Fibroblast of gingiva (primary cell): ENCODE measurements around the gene TUT4.

Source experiments
- DNase-seq: peaks from one replicate; pipeline ENCODE4 v3.0.0-alpha.2; 2011; ENCODE audit warnings: low read depth

The TUT4 gene

GRCh38 chr1:52574594-52574993 lies 21.7 kb upstream of the TUT4 start:
- DNase-seq, result peak; percentile 86

DNA sequence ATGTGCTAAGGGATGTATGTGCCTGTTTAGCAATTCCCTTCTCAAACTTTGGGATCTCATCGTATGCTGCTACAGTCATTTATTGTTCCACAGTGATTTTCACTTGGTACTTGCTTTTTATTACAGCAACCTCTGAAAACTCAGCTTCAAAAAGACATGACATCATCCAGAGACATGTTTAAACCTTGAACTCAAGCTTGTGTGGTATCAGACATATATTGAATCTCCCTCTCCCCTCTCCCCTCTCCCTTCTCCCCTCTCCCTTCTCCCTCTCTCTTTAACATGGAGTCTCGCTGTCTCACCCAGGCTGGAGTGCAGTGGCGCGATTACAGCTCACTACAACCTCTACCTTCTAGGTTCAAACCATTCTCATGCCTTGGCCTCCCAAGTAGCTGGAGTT lies 19.5 kb upstream of the TUT4 start:
- no peak for DNase-seq

DNA sequence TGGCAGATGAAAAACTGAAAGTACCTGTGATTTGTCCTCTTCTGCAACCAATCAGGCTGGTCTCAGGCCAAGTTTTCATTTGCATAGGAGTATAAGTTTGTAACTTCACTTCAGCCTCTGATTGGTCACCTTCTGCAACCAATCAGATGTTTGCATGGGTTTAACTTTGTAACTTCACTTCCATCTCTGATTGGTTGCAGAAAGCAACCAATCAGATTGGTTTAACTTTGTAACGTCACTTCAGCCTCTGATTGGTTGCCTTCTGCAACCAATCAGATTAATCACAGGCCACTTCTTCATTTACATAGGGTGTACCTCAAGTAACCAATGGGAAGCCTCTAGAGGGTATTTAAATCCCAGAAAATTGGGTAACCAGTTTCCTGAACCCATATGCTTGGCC lies 18.9 kb upstream of the TUT4 start:
- peak; percentile 65 for DNase-seq

DNA sequence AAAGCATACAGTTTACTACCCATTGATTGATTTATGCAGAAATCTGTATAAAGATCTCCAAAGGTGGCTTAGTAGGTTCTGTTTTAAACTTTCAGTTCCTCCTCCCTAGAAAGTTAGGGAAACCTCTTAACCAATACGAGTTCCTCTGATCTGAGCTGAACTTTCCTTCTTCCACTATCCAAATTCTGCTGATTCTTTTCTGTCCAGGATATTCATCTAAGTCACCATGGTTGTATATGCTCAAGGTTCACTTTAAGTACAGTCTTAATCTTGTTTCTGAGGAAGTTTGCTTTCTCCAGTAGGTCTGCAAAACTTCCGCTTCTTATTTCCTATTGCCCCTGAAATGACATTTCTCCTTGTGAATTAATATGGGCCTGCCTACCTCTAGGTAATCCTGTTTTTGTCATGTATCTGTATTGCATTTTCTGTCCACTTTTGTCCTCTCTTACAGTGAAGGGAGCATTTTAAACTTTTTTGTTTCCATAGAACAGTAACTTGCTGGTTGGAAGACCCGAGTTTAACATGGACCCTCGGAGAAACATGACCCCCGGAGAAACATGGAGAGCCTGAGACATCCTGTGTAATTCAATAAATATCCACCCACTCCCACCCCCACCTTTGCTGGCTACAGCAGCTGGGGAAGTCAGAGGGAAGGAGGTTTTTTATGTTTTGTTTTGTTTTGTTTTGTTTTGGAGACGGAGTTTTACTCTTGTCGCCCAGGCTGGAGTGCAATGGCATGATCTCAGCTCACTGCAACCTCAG lies 16.7 kb upstream of the TUT4 start:
- no peak for DNase-seq

- DNase-seq, result no peak
These were observed 15.1 kb upstream of the TUT4 start for GRCh38 chr1:52567943-52568342.

DNA sequence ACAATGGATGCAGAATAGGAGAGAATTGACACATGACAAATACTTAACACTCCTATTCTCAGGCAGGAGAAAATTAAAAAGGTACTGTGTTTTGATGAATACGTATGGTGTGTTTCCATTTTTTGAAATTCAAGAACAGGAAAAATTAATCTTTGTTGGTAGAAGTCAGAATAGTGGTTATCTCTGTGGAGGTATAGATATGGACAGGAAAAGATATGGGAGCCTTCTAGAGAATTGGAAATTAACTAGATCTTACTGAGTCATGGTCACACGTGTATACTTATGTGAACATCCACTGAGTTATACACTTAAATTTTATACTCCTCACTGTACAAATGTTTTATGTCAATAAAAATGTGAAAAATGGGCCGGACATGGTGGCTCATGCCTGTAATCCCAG lies 9.9 kb upstream of the TUT4 start:
- DNase-seq, result no peak

- DNase-seq, result no peak
These were observed 7.0 kb upstream of the TUT4 start for GRCh38 chr1:52559875-52560274.

DNA sequence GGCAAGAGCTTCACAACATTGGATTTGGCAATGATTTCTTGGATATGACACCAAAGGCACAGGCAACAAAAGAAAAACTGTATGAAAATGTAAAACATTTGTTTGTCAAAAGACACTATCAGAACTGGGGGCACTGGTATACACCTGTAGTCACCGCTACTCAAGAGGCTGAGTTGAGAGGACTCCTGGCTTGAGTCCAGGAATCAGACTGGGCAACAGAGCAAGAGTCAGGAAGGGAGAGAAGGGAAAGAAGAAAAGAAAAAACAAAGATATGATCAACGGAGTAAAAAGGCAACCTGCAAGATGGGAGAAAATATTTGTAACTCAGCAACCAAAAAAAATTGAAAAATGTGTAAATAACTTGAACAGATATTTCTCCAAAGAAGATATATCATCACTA lies 6.0 kb upstream of the TUT4 start:
- DNase-seq, result no peak

DNA sequence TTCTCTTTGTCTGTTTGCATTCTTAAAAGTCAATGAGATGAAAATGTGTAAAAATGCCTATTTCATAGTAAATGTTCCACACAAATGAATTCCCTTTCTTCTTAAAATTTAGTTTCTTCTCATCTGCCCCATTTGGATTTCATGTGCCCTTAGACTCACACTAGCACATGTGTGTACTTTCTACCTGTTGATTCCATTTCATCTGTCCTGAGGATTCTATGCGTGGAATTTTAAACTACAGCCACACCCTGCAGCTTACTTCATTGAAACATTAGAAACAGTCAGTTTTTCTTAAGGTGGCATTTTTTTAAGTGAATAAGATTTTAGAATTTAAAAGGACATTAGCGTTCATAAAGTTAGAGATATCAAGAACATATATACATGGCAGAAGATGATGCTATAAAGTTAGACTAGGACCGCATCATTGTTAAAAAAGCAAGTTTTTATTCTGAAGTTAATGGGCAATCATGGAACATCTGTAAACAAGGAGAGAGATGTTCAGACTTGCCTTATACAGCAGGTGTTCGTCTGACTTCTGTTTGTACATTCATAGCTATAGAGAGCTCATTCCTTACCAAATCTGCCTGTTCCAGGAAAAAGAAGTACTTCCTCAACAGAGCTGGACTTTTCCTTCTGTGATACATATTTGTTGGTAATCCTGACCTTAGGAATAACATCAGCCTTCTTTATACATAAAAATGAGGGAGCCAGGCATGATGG lies 3.9 kb upstream of the TUT4 start:
- DNase-seq, result no peak

DNA sequence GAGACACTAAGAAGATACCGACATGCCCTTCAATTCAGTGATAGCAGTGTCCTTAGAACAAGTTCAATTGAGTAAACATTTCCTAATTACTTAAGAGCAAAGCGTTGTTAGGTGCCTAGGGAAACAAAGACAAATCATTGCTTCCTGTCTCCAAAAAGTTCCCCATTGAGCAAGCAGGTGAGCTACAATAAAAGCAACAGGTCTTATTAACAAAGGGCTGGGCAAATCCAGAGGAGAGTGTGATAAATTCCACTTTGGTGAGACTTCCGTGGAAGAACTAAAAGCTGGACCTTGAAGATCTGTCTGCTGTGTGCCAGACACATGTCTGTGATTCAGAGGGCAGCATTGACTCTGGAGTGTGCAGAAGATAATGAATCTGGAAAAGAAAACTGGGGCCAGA lies 1.9 kb upstream of the TUT4 start:
- DNase-seq, result no peak

- DNase-seq, result no peak
These were observed 1.4 kb upstream of the TUT4 start for GRCh38 chr1:52554267-52554640.

DNA sequence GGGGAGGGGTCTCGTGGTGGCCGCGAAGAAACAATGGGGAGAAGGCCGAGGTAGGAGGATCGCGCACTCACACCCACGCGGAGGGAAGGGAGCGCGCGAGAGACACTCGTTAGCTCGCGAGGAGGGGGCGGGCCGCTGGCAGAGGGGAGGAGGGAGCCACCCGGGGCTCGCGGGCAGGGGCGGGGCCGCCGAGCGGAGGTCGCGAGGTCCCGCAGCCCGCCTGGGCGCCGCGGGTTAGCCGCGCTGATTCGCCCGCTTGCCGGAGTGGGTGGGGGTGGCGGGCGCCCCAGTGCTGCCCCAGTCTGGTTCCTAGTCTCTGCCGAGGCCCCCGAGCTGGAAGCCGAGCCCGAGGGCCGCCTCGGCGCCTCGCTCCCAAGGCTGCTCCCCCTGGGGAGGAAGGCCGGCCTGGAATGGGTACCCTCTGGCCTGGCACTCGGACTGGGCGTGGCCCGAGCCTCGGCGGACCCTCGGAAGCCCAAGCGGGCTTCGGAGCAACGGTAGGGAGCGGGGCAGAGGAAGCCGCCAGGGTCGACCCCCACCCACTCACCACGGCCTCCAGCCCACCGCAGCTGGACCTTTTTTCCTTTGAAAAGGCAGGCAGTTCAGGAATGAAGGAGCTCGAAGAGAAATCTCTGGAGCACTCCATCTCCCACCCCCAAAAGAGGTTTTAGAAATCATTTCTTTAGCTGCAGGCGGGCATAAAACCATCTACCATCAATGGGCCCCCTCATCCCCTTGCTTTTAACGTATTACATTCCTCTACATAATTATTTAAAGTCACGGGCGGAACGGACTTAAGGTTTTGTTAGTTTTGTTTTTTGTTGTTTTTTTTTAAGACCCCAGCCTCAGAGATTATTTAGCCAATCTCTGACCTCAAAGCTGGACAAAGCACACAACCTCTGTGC lies 722 bp upstream of the TUT4 start:
- DNase-seq, result peak; percentile 83

DNA sequence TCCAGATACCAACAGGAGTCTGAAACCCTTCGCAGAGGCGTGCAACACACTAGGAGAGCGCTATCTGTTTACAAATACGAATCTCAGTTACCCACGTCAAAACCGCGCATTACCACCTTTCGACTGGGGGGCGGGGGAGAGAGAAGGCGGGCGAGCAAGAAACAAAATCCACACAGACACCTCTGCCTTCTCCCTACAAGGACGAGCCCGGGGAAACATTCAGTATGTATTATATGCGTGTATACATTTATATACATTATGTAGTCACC lies 722 bp downstream of the TUT4 start:
- peak; percentile 61 for DNase-seq

DNA sequence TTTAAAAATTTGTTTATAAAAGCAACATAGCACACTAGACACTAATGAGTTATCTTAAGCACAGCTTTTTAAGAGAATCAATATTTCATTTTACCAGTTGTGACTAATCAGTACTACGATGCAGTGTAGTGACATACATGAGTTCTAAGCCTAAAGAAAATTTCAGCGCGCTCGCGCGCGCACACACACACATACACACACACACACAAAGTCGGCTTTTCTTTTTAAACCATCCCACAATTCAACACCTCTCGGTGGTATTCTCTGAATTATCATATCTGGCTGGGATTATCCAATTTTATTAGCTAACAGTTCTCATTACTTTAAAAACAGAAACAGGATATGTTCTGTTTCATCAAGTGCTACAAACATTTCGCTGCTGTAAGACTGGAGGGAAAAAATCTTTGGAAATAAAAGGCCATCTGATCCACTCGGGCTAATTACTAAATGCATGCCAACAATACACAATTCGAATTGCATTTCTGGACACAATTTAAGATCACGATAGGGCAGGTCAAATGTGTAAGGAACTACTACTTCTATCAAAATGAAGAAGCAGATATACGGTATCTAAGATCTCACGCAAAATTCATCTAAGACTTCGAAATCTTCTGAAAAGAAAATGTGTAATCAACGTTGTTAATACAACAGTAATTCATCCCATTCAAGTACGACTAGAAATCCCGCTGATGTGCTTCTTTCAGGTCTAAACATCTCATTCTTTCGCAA lies 1.2 kb downstream of the TUT4 start:
- peak; percentile 21 for DNase-seq

- DNase-seq, result no peak
These were observed 2.4 kb downstream of the TUT4 start for GRCh38 chr1:52550447-52550846.

DNA sequence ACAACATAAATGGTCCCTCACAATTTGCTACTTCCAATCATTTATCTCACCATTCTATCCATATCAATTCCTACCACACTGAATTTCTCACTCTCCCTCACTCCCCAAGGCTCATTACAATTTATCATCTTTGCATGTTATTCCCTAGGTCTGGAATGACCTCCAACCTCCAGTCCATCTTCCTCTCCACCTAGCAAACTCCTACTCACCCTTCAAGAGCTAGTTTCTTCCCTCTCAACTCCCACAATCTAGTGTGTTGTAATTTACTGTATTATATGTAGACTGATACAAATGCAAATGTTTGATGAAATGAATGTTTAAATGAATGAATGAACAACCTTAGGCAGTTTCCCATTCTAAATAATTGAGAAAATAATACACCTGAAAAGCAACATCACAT lies 3.6 kb downstream of the TUT4 start:
- DNase-seq, result no peak

DNA sequence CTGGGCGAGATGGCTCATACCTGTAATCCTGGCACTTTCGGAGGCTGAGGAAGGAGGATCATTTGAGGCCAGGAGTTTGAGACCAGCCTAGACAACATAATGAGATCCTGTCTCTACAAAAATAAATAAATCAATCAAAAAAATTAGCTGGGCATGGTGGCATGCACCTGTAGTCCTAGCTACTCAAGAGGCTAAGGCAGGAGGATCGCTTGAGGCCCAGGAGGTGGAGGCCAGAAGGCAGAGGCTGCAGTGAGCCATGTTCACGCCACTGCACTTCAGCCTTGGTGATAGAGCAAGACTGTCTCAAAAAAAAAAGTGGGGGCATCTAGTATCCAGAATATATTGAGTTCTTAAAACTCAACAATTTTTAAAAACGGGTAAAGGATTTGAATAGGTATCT lies 6.0 kb downstream of the TUT4 start:
- DNase-seq, result no peak

- DNase-seq, result no peak
These were observed 8.0 kb downstream of the TUT4 start for GRCh38 chr1:52544665-52545525.

DNA sequence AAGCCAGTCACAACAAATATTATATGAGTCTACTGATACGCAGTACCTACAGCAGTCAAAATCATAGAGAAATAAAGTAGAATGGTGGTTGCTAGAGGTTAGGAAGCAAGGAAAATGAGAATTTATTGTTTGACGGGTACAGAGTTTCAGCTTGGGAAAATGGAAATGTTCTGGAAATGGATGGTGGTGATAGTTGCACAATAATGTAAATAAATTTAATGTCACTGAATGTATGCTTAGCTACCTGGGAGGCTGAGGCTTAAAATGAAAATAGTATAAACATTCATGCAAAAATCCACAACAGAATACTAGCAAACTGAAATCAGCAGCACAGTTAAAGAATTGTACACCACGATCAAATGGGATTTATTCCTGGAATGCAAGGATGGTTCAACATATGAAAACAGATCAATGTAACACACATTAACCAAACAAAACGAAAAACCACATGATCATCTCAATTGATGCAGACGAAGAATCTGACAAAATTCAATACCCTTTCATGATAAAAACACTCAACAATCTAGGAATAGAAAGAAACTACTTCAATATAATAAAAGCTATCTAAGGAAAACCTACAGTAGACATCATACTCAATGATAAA lies 10.7 kb downstream of the TUT4 start:
- no peak for DNase-seq

- no peak for DNase-seq
These were observed 17.7 kb downstream of the TUT4 start for GRCh38 chr1:52534928-52535764.
